ENCODE data around the gene MOBP.
"Not testable (repeated sequence)": the region's sequence is repeated elsewhere in the genome, so short reads cannot be mapped to it uniquely, and the experiment has no call there.

Gene MOBP

GRCh38 chr3:39467394-39468107 lies at the start of gene MOBP:
Gene MOBP (plus strand): TSS chr3:39467680. CDS start chr3:39502070, 34,390 bp downstream.
- no peak within 1 kb of the TSS for H3K4me2 ChIP-seq (ENCODE audit: low read length)
- no peaks in the 10 kb centered on the region for H3K9me3 ChIP-seq (ENCODE audit: control insufficient read depth, insufficient read depth, low read length)
- H3K9me2 ChIP-seq (replicated peaks; ENCODE audit: control insufficient read depth, low read length), result no peaks in the 10 kb centered on the region
- H4K20me1 ChIP-seq (ENCODE audit: control insufficient read depth, insufficient read depth, low read depth, low read length), result no peaks in the 10 kb centered on the region
- H3K4me1 ChIP-seq (ENCODE audit: control insufficient read depth, low read length), result no peaks in the 10 kb centered on the region
- no peak within 1 kb of the TSS for H3K4me3 ChIP-seq (ENCODE audit: low read length)
- no peaks in the 10 kb centered on the region for H3F3A ChIP-seq (ENCODE audit: control insufficient read depth, insufficient read depth)
- H3K27ac ChIP-seq (ENCODE audit: low read depth, low read length), result no peak within 1 kb of the TSS
- no peaks in the 10 kb centered on the region for H3K36me3 ChIP-seq (ENCODE audit: control insufficient read depth, low read length)
- no peak for TF ChIP-seq EZH2phosphoT487 (IDR thresholded peaks at IDR 0.05; ENCODE audit: borderline replicate concordance, low read length)
- TF ChIP-seq, protein P1, sequence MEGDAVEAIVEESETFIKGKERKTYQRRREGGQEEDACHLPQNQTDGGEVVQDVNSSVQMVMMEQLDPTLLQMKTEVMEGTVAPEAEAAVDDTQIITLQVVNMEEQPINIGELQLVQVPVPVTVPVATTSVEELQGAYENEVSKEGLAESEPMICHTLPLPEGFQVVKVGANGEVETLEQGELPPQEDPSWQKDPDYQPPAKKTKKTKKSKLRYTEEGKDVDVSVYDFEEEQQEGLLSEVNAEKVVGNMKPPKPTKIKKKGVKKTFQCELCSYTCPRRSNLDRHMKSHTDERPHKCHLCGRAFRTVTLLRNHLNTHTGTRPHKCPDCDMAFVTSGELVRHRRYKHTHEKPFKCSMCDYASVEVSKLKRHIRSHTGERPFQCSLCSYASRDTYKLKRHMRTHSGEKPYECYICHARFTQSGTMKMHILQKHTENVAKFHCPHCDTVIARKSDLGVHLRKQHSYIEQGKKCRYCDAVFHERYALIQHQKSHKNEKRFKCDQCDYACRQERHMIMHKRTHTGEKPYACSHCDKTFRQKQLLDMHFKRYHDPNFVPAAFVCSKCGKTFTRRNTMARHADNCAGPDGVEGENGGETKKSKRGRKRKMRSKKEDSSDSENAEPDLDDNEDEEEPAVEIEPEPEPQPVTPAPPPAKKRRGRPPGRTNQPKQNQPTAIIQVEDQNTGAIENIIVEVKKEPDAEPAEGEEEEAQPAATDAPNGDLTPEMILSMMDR (IDR thresholded peaks at IDR 0.05; ENCODE audit: low read depth, low read length, poor library complexity, severe bottlenecking), result no peak
- no peaks in the 10 kb centered on the region for H3K79me2 ChIP-seq (ENCODE audit: control insufficient read depth, low read length)
- no peaks in the 10 kb centered on the region for H3K27me3 ChIP-seq (ENCODE audit: control insufficient read depth, low read length)

DNA sequence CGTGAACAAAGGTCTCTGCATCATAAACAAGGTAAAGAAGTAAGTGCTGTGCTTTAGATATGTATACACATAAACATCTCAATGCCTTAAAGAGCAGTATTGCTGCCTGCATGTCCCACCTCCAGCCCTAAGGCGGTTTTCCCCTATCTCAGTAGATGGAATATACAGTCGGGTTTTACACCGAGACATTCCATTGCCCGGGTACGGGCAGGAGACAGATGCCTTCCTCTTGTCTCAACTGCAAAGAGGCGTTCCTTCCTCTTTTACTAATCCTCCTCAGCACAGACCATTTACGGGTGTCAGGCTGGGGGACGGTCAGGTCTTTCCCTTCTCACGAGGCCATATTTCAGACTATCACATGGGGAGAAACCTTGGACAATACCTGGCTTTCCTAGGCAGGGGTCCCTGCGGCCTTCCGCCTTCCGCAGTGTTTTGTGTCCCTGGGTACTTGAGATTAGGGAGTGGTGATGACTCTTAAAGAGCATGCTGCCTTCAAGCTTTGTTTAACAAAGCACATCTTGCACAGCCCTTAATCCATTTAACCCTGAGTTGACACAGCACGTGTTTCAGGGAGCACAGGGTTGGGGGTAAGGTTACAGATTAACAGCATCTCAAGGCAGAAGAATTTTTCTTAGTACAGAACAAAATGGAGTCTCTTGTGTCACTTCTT lies 48.8 kb upstream of the MOBP start:
- H4K20me1 ChIP-seq (ENCODE audit: control insufficient read depth, insufficient read depth, low read depth, low read length); H3K4me2 ChIP-seq (ENCODE audit: low read length); H3K4me1 ChIP-seq (ENCODE audit: control insufficient read depth, low read length); H3K79me2 ChIP-seq (ENCODE audit: control insufficient read depth, low read length); H3K9me3 ChIP-seq (ENCODE audit: control insufficient read depth, insufficient read depth, low read length); H3K9me2 ChIP-seq (replicated peaks; ENCODE audit: control insufficient read depth, low read length); H3K4me3 ChIP-seq (ENCODE audit: low read length); H3K36me3 ChIP-seq (ENCODE audit: control insufficient read depth, low read length); H3K27ac ChIP-seq (ENCODE audit: low read depth, low read length); H3K27me3 ChIP-seq (ENCODE audit: control insufficient read depth, low read length): not testable (repeated sequence)
- peaks cover 26% of the 10 kb centered on the region for H3F3A ChIP-seq (ENCODE audit: control insufficient read depth, insufficient read depth)

- no peaks in the 10 kb centered on the region for H3K36me3 ChIP-seq (ENCODE audit: control insufficient read depth, low read length)
- H3K79me2 ChIP-seq (ENCODE audit: control insufficient read depth, low read length), result no peaks in the 10 kb centered on the region
- H3K4me2 ChIP-seq (ENCODE audit: low read length), result no peak overlapping the region
- H3K4me3 ChIP-seq (ENCODE audit: low read length), result no peak overlapping the region
- TF ChIP-seq EZH2phosphoT487 (IDR thresholded peaks at IDR 0.05; ENCODE audit: borderline replicate concordance, low read length), result no peak
- TF ChIP-seq, protein P1 (IDR thresholded peaks at IDR 0.05; ENCODE audit: low read depth, low read length, poor library complexity, severe bottlenecking), result no peak
- no peaks in the 10 kb centered on the region for H4K20me1 ChIP-seq (ENCODE audit: control insufficient read depth, insufficient read depth, low read depth, low read length)
- no peaks in the 10 kb centered on the region for H3K9me2 ChIP-seq (replicated peaks; ENCODE audit: control insufficient read depth, low read length)
- peaks cover 9% of the 10 kb centered on the region for H3K27me3 ChIP-seq (ENCODE audit: control insufficient read depth, low read length)
- H3K9me3 ChIP-seq (ENCODE audit: control insufficient read depth, insufficient read depth, low read length), result no peaks in the 10 kb centered on the region
- no peak overlapping the region for H3K27ac ChIP-seq (ENCODE audit: low read depth, low read length)
- H3K4me1 ChIP-seq (ENCODE audit: control insufficient read depth, low read length), result no peaks in the 10 kb centered on the region
- H3F3A ChIP-seq (ENCODE audit: control insufficient read depth, insufficient read depth), result peaks cover 15% of the 10 kb centered on the region
These were observed 47.7 kb upstream of the MOBP start for GRCh38 chr3:39419742-39420315.

GRCh38 chr3:39420543-39420942 lies 46.9 kb upstream of the MOBP start:
- Histone ChIP-seq H3K4me1 (ENCODE audit: control insufficient read depth, low read length) (no peaks in the 10 kb centered on the region), H3F3A (ENCODE audit: control insufficient read depth, insufficient read depth) (peaks cover 10% of the 10 kb centered on the region), H3K9me2 (replicated peaks; ENCODE audit: control insufficient read depth, low read length) (no peaks in the 10 kb centered on the region), H3K4me3 (ENCODE audit: low read length) (no peak overlapping the region), H3K9me3 (ENCODE audit: control insufficient read depth, insufficient read depth, low read length) (no peaks in the 10 kb centered on the region), H3K4me2 (ENCODE audit: low read length) (no peak overlapping the region), H3K79me2 (ENCODE audit: control insufficient read depth, low read length) (no peaks in the 10 kb centered on the region), H3K27me3 (ENCODE audit: control insufficient read depth, low read length) (peaks cover 9% of the 10 kb centered on the region), H4K20me1 (ENCODE audit: control insufficient read depth, insufficient read depth, low read depth, low read length) (no peaks in the 10 kb centered on the region), H3K36me3 (ENCODE audit: control insufficient read depth, low read length) (no peaks in the 10 kb centered on the region), H3K27ac (ENCODE audit: low read depth, low read length) (no peak overlapping the region)
- TF ChIP-seq, protein P1 (IDR thresholded peaks at IDR 0.05; ENCODE audit: low read depth, low read length, poor library complexity, severe bottlenecking), result no peak
- TF ChIP-seq EZH2phosphoT487 (IDR thresholded peaks at IDR 0.05; ENCODE audit: borderline replicate concordance, low read length), result no peak
